Measurements from ENCODE around the gene FGD4.

DNA sequence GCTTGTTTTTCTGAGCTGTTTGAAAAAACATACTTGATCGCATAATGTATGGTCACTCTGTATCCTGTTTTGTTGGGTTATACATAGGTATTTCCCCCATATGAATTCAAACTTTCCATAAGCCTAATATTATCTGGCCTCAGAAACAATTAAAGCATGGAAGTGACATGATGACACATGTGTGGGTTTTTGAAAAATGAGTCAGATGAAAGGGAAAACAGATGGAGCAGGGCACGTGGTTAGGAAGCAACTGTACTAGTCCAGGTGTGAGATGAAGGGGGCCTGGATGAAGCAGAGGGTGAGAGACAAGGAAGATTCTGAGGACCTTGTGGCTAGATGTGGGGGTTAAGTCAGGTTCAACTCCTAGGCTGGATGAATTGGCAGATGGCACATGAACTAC lies 187.0 kb downstream of the FGD4 start:
- no peak for TF ChIP-seq CTCF (conservative IDR thresholded peaks at IDR 0.05; ENCODE audit: low read length)
- no peak for TF ChIP-seq EZH2phosphoT487 (IDR thresholded peaks at IDR 0.05; ENCODE audit: borderline replicate concordance)
